GM21423 (cell line): ENCODE data around the gene CHRNA4.

Experiments
- ATAC-seq: cut with Tn5 transposase; IDR thresholded peaks from one replicate; pipeline ENCODE4 v1.9.1; 2021; ENCODE audit warnings: mild to moderate bottlenecking, moderate library complexity; ENCODE audit not compliant: unreplicated experiment

CHRNA4 gene

GRCh38 chr20:63360850-63361518, at the start of gene CHRNA4:
CHRNA4 (minus strand) TSS chr20:63361349; CDS start chr20:63361165, 184 bp downstream.
- no peak for ATAC-seq

GRCh38 chr20:63409834-63410435, 48.8 kb upstream of the CHRNA4 start:
- ATAC-seq = no peak

GRCh38 chr20:63409066-63409833, 48.1 kb upstream of the CHRNA4 start:
- ATAC-seq = no peak

- no peak for ATAC-seq
Observed at GRCh38 chr20:63408684-63409046, 47.5 kb upstream of the CHRNA4 start.

- ATAC-seq = no peak
Observed at GRCh38 chr20:63407928-63408683, 47.0 kb upstream of the CHRNA4 start.

GRCh38 chr20:63406617-63407245, 45.6 kb upstream of the CHRNA4 start:
- ATAC-seq = no peak

- no peak for ATAC-seq
Observed at GRCh38 chr20:63406011-63406410, 44.9 kb upstream of the CHRNA4 start.

GRCh38 chr20:63405102-63405730, 44.1 kb upstream of the CHRNA4 start:
- no peak for ATAC-seq

GRCh38 chr20:63404129-63405085, 43.3 kb upstream of the CHRNA4 start:
- no peak for ATAC-seq

- no peak for ATAC-seq
Observed at GRCh38 chr20:63403403-63404105, 42.4 kb upstream of the CHRNA4 start.

GRCh38 chr20:63402860-63403220, 41.7 kb upstream of the CHRNA4 start:
- ATAC-seq = no peak

- ATAC-seq = no peak
Observed at GRCh38 chr20:63402181-63402859, 41.2 kb upstream of the CHRNA4 start.

- ATAC-seq = no peak
Observed at GRCh38 chr20:63401384-63402110, 40.4 kb upstream of the CHRNA4 start.

- no peak for ATAC-seq
Observed at GRCh38 chr20:63400486-63401210, 39.5 kb upstream of the CHRNA4 start.

GRCh38 chr20:63399596-63400375, 38.6 kb upstream of the CHRNA4 start:
- no peak for ATAC-seq
